Spleen (tissue), 11 donors: ENCODE measurements around the gene ACP7. TPM values are rescaled to one million over a fixed set of nuclear protein-coding genes. Genes with fewer than 3 reads are reported as not detected.

Experiments
- DNase-seq: peaks from one replicate; pipeline ENCODE4 v3.0.0-alpha.2; 2020
- H3K27ac ChIP-seq, 8 donors: fragments of 200-600 bp; sonication (generic) in 7 of 8; 1 replicate in 4 of 8; 2 replicates in 4 of 8; pipeline versions ENCODE4 v1.5.0 to v1.8.0; 2016 to 2021; ENCODE audit warnings: inconsistent platforms in 4 of 8, mild to moderate bottlenecking in 4 of 8, moderate library complexity in 1 of 8
- H3K27me3 ChIP-seq, 7 donors: fragments of 200-600 bp; sonication (generic) in 6 of 7; replicated peaks in 1 of 7; 1 replicate in 4 of 7; 2 replicates in 3 of 7; pipeline versions ENCODE4 v1.5.0 to v1.8.0; 2016 to 2021; ENCODE audit warnings: inconsistent platforms in 3 of 7, mild to moderate bottlenecking in 1 of 7
- H3K36me3 ChIP-seq, 6 donors: fragments of 200-600 bp; sonication (generic) in 5 of 6; 1 replicate in 4 of 6; 2 replicates in 2 of 6; pipeline versions ENCODE4 v1.5.0 to v1.8.0; 2016 to 2021; ENCODE audit warnings: inconsistent platforms in 2 of 6
- H3K4me1 ChIP-seq, 6 donors: fragments of 200-600 bp; sonication (generic) in 5 of 6; 1 replicate in 3 of 6; 2 replicates in 3 of 6; pipeline versions ENCODE4 v1.5.0 to v1.8.0; 2016 to 2021; ENCODE audit warnings: inconsistent platforms in 3 of 6
- H3K4me3 ChIP-seq, 8 donors: fragments of 200-600 bp; sonication (generic) in 7 of 8; 1 replicate in 4 of 8; 2 replicates in 4 of 8; pipeline versions ENCODE4 v1.5.0 to v1.8.0; 2016 to 2021; ENCODE audit warnings: inconsistent platforms in 4 of 8, mild to moderate bottlenecking in 4 of 8, moderate library complexity in 2 of 8
- H3K9me3 ChIP-seq, 8 donors: fragments of 200-600 bp; sonication (generic) in 7 of 8; 1 replicate in 4 of 8; 2 replicates in 4 of 8; pipeline versions ENCODE4 v1.5.0 to v1.8.0; 2016 to 2021; ENCODE audit warnings: inconsistent platforms in 4 of 8
- CTCF ChIP-seq, 11 experiments: fragments of 200-600 bp in 7 of 11; fragments of 450-650 bp in 4 of 11; sonication (generic) in 4 of 11; IDR thresholded peaks in 8 of 11; conservative IDR thresholded peaks in 3 of 11; 1 replicate in 7 of 11; 2 replicates in 4 of 11; pipeline versions ENCODE4 v1.4.0 to v1.8.0; 2016 to 2021; ENCODE audit warnings: antibody characterized with exemption in 11 of 11, inconsistent platforms in 4 of 11, mild to moderate bottlenecking in 1 of 11
- POLR2A ChIP-seq, 3 donors: fragments of 450-650 bp; IDR thresholded peaks; one replicate each; pipeline ENCODE4 v1.5.1; 2017; ENCODE audit warnings: antibody characterized with exemption in 3 of 3, mild to moderate bottlenecking in 1 of 3
- POLR2AphosphoS5 ChIP-seq, 3 donors: sonication (generic); formaldehyde crosslinking; IDR thresholded peaks; one replicate each; pipeline ENCODE4 v1.5.1; 2017; ENCODE audit warnings: antibody characterized with exemption in 3 of 3
- WGBS, 5 donors: extraction: QIAGEN DNeasy Blood & Tissue Kit in 3 of 5; methylation state at CpG; one replicate each; pipeline versions ENCODE4 v1.1.5 to v1.1.7; 2013 to 2018; 5-methylcytosine and 5-hydroxymethylcytosine counted together
- intact Hi-C: fragments of 100-400 bp; cut with DNase I; formaldehyde crosslinking; loops from one replicate; pipeline ENCODE4 v1.15.0; 2023; ENCODE audit warnings: low total_unique reads
- polyA plus RNA-seq, 3 donors: library from polyadenylated mRNA; stranded (reverse); fragments of 200-250 nt; gene quantifications; one replicate each; pipeline ENCODE4 v1.2.1, GENCODE V29; 2013
- total RNA-seq, 7 donors: library from RNA; depleted of rRNA in 3 of 7; stranded (reverse); fragments of >200 nt in 3 of 7; fragmentation: NEBNext Ultra II Directional in 4 of 7; extraction: Animal tissue kit (Norgen Biotek cat#: 25700) in 4 of 7; gene quantifications; one replicate each; pipeline versions ENCODE4 v1.1.0 to v1.2.1, GENCODE V29; 2016 to 2021
- donor health status: healthy with polysubstance abuse.
- donor health status: DM: no; HTN: no; CAD: no; lungs with moderate emphysema.
- donor health status: DM: no; HTN: no; CAD: no.
- donor health status: Bipolar disorder and iron deficiency.
- donor health status: healthy.
- donor health status: DM: no; HTN: no; CAD: no.
- donor health status: DM: yes; HTN: yes; CAD: no.

ACP7 gene
- total and polyA plus RNA-seq, 10 donors = not detected

GRCh38 chr19:39154629-39155100 lies 70.5 kb downstream of the ACP7 start:
- Histone ChIP-seq H3K36me3 (peaks cover 0 to 17% (median 0%) of the 10 kb centered on the region in 6 donors), H3K27ac (no peak overlapping the region), H3K4me3 (no peak overlapping the region), H3K9me3 (no peaks in the 10 kb centered on the region), H3K27me3 (no peaks in the 10 kb centered on the region), H3K4me1 (peaks cover under 1 to 70% (median 25%) of the 10 kb centered on the region in 6 donors)
- intact Hi-C loops = no loop called here
- WGBS, 5 donors = 72 to 80% (median 73%) methylated on average over 6 to 11 of the region's 11 CpGs
- no peak for TF ChIP-seq POLR2A (IDR thresholded peaks at IDR 0.05)
- TF ChIP-seq CTCF (IDR thresholded peaks at IDR 0.05 in 8 of 11, conservative IDR thresholded peaks at IDR 0.05 in 3 of 11) = no peak
- no peak for TF ChIP-seq POLR2AphosphoS5 (IDR thresholded peaks at IDR 0.05)
- DNase-seq = no peak

GRCh38 chr19:39155114-39155700 lies 71.0 kb downstream of the ACP7 start:
- no peak overlapping the region for H3K27ac ChIP-seq
- H3K4me1 ChIP-seq = peaks cover 5 to 75% (median 30%) of the 10 kb centered on the region in 6 donors
- 80 to 94% (median 86%) methylated on average over 8 to 11 of the region's 11 CpGs for WGBS, 5 donors

GRCh38 chr19:39155741-39156140 lies 71.6 kb downstream of the ACP7 start:
- peaks cover 5 to 79% (median 34%) of the 10 kb centered on the region in 6 donors for H3K4me1 ChIP-seq
- no peak overlapping the region for H3K27ac ChIP-seq
- H3K27me3 ChIP-seq = no peaks in the 10 kb centered on the region
- H3K36me3 ChIP-seq = peaks cover 0 to 21% (median 0%) of the 10 kb centered on the region in 6 donors
- H3K4me3 ChIP-seq = no peak overlapping the region
- DNase-seq = no peak
- H3K9me3 ChIP-seq = no peaks in the 10 kb centered on the region
- WGBS, 5 donors = 83 to 89% (median 87%) methylated on average over 15 of the region's 15 CpGs
- intact Hi-C loops = no loop called here
- TF ChIP-seq POLR2AphosphoS5 (IDR thresholded peaks at IDR 0.05) = no peak
- no peak for TF ChIP-seq POLR2A (IDR thresholded peaks at IDR 0.05)
- TF ChIP-seq CTCF (IDR thresholded peaks at IDR 0.05 in 8 of 11, conservative IDR thresholded peaks at IDR 0.05 in 3 of 11) = no peak

More at GRCh38 chr19:39155114-39155700, 71.0 kb downstream of the ACP7 start:
- no peak for TF ChIP-seq POLR2A (IDR thresholded peaks at IDR 0.05)
- no peak for TF ChIP-seq POLR2AphosphoS5 (IDR thresholded peaks at IDR 0.05)
- no peak for TF ChIP-seq CTCF (IDR thresholded peaks at IDR 0.05 in 8 of 11, conservative IDR thresholded peaks at IDR 0.05 in 3 of 11)
- Histone ChIP-seq H3K36me3 (peaks cover 0 to 21% (median 0%) of the 10 kb centered on the region in 6 donors), H3K27me3 (no peaks in the 10 kb centered on the region), H3K9me3 (no peaks in the 10 kb centered on the region), H3K4me3 (no peak overlapping the region)
- intact Hi-C loops = no loop called here
- no peak for DNase-seq

GRCh38 chr19:39156326-39157230 lies 72.4 kb downstream of the ACP7 start:
- Histone ChIP-seq H3K4me3 (no peak overlapping the region), H3K27ac (no peak overlapping the region), H3K4me1 (peaks cover 5 to 79% (median 39%) of the 10 kb centered on the region in 6 donors), H3K36me3 (peaks cover 0 to 21% (median 0%) of the 10 kb centered on the region in 6 donors), H3K27me3 (no peaks in the 10 kb centered on the region), H3K9me3 (no peaks in the 10 kb centered on the region)
- intact Hi-C loops = no loop called here
- whole genome bisulfite sequencing, 5 donors = 52 to 90% (median 77%) methylated on average over 9 to 24 of the region's 24 CpGs
- no peak for DNase-seq
- no peak for TF ChIP-seq CTCF (IDR thresholded peaks at IDR 0.05 in 8 of 11, conservative IDR thresholded peaks at IDR 0.05 in 3 of 11)
- TF ChIP-seq POLR2A (IDR thresholded peaks at IDR 0.05) = no peak
- no peak for TF ChIP-seq POLR2AphosphoS5 (IDR thresholded peaks at IDR 0.05)
